ENCODE data around the gene RNF19B. TPM values are rescaled to one million over a fixed set of nuclear protein-coding genes. Genes with fewer than 3 reads are reported as not detected.

The RNF19B gene
- total RNA-seq, 4 donors from 2014 or later: 13.9 to 22.9 (median 17.2) TPM

- Histone ChIP-seq H3K36me3 (no peaks in the 10 kb centered on the region), H3K4me3 (no peak overlapping the region), H3K4me1 (peaks cover 0 to 60% (median 38%) of the 10 kb centered on the region in 4 donors), H3K27me3 (no peaks in the 10 kb centered on the region), H3K9me3 (no peaks in the 10 kb centered on the region), H3K27ac (peak overlapping the region; percentile 29 to 73 (median 62))
- no peak for TF ChIP-seq POLR2A (IDR thresholded peaks at IDR 0.05)
- TF ChIP-seq EP300 (IDR thresholded peaks at IDR 0.05): peak; percentile 79 to 90
- DNase-seq (ENCODE audit: low spot score in 2 of 2): peak; percentile 45 to 73
- WGBS, 2 donors: 32 to 41% methylated on average over 6 of the region's 6 CpGs
Observed at GRCh38 chr1:32989160-32990050, 24.8 kb upstream of the RNF19B start.

GRCh38 chr1:32988665-32989064, 24.1 kb upstream of the RNF19B start:
- Histone ChIP-seq H3K9me3 (no peaks in the 10 kb centered on the region), H3K27me3 (no peaks in the 10 kb centered on the region), H3K27ac (peak overlapping the region; percentile 29 to 73 (median 62)), H3K4me1 (peaks cover 0 to 52% (median 38%) of the 10 kb centered on the region in 4 donors), H3K4me3 (no peak overlapping the region), H3K36me3 (no peaks in the 10 kb centered on the region)
- TF ChIP-seq EP300 (IDR thresholded peaks at IDR 0.05): no peak
- TF ChIP-seq POLR2A (IDR thresholded peaks at IDR 0.05): no peak
- no peak for TF ChIP-seq CTCF (IDR thresholded peaks at IDR 0.05)
- no peak for DNase-seq (ENCODE audit: low spot score in 2 of 2)

GRCh38 chr1:32985226-32985625, 20.6 kb upstream of the RNF19B start:
- Histone ChIP-seq H3K9me3 (no peaks in the 10 kb centered on the region), H3K27me3 (no peaks in the 10 kb centered on the region), H3K27ac (no peak overlapping the region), H3K4me1 (peaks cover 0 to 21% (median 13%) of the 10 kb centered on the region in 4 donors), H3K4me3 (no peak overlapping the region), H3K36me3 (no peaks in the 10 kb centered on the region)
- 93 to 100% methylated on average over 1 of the region's 1 CpG for WGBS, 2 donors
- DNase-seq (ENCODE audit: low spot score in 2 of 2): no peak
- no peak for TF ChIP-seq POLR2A (IDR thresholded peaks at IDR 0.05)
- TF ChIP-seq CTCF (IDR thresholded peaks at IDR 0.05): no peak
- no peak for TF ChIP-seq EP300 (IDR thresholded peaks at IDR 0.05)

GRCh38 chr1:32984455-32985171, 20.0 kb upstream of the RNF19B start:
- Histone ChIP-seq H3K36me3 (no peaks in the 10 kb centered on the region), H3K9me3 (no peaks in the 10 kb centered on the region), H3K27ac (no peak overlapping the region), H3K4me3 (no peak overlapping the region), H3K4me1 (peaks cover 0 to 17% (median 11%) of the 10 kb centered on the region in 4 donors), H3K27me3 (no peaks in the 10 kb centered on the region)
- TF ChIP-seq CTCF (IDR thresholded peaks at IDR 0.05) (no peak), POLR2A (IDR thresholded peaks at IDR 0.05) (no peak), EP300 (IDR thresholded peaks at IDR 0.05) (no peak)
- no peak for DNase-seq (ENCODE audit: low spot score in 2 of 2)
- 44 to 80% methylated on average over 1 of the region's 1 CpG for WGBS, 2 donors

- WGBS, 2 donors: 57 to 70% methylated on average over 4 of the region's 4 CpGs
- Histone ChIP-seq H3K4me1 (peaks cover 0 to 11% (median 8%) of the 10 kb centered on the region in 4 donors), H3K9me3 (no peaks in the 10 kb centered on the region), H3K4me3 (no peak overlapping the region), H3K27ac (no peak overlapping the region), H3K36me3 (no peaks in the 10 kb centered on the region), H3K27me3 (no peaks in the 10 kb centered on the region)
- TF ChIP-seq EP300 (IDR thresholded peaks at IDR 0.05) (no peak), CTCF (IDR thresholded peaks at IDR 0.05) (no peak), POLR2A (IDR thresholded peaks at IDR 0.05) (no peak)
- no peak for DNase-seq (ENCODE audit: low spot score in 2 of 2)
Observed at GRCh38 chr1:32984090-32984454, 19.5 kb upstream of the RNF19B start.

Data from tibial nerve (tissue), 4 donors.